ENCODE results near the gene GRM2.

The GRM2 gene

DNA sequence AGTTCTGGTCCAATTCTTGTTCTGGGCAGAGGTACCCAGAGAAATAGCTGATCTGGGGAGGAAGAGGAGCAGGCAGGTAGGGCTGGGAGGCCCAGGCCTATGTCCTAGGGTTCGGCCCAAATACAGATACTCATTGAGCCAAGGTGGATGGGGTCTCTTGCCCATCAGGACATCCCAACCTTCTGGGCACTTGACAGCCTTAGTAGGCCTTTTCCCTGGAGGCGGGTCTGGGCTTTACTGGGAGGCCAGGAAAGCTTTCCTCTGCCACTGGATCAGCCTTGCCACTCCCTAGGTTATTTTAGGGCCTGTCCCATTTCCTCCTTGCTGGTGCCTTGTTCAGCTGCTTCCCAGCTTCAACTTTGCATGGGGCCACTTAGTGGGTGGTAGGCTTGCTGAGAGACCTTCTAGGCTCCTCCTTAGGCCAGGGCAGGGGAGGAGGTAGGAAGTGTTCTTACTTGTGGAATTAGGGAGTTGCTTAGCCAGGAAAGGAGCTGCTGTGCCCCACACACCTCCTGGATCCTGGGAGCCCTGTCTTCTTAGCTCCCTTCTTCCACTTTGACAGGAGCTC lies 26.1 kb upstream of the GRM2 start:
- H3K4me3 ChIP-seq (ENCODE audit: low read length) = no peak overlapping the region
- no peak for DNase-seq (ENCODE audit: low read depth)
- no peak for TF ChIP-seq CTCF (conservative IDR thresholded peaks at IDR 0.05; ENCODE audit: low read depth, low read length)

- no peak for DNase-seq (ENCODE audit: low read depth)
- H3K4me3 ChIP-seq (ENCODE audit: low read length) = no peak overlapping the region
- no peak for TF ChIP-seq CTCF (conservative IDR thresholded peaks at IDR 0.05; ENCODE audit: low read depth, low read length)
Observed at GRCh38 chr3:51681453-51681852, 25.4 kb upstream of the GRM2 start.

DNA sequence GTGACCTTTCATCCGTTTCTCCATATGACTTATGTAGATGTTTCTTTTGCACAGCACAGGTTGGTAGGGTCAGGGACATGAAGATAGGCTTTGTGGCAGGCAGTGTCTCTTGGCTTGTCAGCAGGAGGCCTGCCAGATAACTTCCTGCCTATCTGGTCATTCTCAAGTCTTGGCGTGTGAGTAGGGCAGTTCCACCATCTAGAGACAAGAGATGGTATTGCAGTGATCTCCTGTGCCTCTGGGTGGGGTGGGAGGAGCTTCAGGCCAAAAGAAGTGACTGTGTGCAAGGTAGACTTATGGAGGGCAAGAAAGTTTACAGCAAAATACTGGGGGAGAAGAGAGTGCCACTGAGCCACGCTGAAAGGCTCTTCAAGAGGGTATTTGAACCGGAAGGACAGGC lies 24.8 kb upstream of the GRM2 start:
- peak; percentile 83 for TF ChIP-seq CTCF (conservative IDR thresholded peaks at IDR 0.05; ENCODE audit: low read depth, low read length)
- peak; percentile 22 for DNase-seq (ENCODE audit: low read depth)
- no peak overlapping the region for H3K4me3 ChIP-seq (ENCODE audit: low read length)

GRCh38 chr3:51682526-51682925 lies 24.3 kb upstream of the GRM2 start:
- no peak for TF ChIP-seq CTCF (conservative IDR thresholded peaks at IDR 0.05; ENCODE audit: low read depth, low read length)
- no peak for DNase-seq (ENCODE audit: low read depth)
- no peak overlapping the region for H3K4me3 ChIP-seq (ENCODE audit: low read length)

DNA sequence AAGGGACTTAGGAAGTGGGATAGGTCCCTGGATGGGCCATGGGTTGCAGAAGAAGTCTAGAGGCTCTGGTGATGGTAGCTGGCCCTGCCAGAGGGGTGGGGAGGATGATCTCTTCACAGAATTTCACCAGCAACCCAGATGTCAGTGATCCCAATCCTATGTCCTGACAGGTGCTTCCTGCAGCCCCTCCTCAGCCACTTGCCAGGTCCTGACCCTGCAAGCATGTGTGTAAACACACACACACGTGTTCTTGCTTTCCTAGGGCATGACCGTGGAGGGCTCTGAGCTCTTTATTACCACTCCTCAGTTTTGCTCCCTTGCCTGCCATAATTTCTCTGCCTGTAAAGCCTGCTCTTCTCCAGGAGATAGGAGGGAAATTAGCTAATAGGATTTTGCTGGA lies 23.3 kb upstream of the GRM2 start:
- H3K4me3 ChIP-seq (ENCODE audit: low read length) = no peak overlapping the region
- TF ChIP-seq CTCF (conservative IDR thresholded peaks at IDR 0.05; ENCODE audit: low read depth, low read length) = no peak
- DNase-seq (ENCODE audit: low read depth) = no peak

DNA sequence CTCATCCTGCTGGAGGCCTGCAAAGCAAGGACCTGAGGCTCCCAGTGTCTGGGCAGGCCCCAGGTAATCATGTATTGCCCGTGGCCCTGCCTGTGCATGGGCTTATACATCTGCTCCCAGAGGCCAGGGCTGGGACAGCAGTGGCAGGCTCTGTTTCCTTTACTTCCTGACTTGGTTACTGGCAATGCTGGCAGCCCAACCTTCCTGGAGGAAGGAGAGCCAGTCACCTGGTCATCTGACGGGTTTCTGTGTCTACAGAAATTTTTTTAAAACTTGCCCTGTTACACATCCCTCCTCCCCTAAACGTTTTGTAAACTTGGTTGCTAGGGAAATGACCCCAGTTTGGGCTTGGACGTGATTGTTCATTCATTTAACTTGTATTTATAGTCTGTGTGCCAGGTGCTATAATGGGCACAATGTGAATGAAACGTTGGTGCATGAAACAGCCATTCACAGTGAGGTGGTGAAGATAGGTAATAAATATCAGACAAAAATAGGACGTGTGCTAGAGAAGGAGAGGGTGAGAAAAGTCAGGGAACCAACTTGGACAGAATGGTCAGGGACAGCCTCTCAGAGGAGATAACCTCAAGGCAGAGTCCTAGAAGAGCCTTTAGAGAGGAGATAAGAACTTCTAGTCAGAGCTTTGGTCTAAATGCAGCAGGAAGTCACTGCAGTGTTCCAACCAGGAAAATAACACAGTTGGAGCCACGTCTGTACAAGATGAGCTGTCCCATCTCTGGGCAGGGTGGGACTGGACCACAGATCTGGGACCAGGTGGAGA lies 21.7 kb upstream of the GRM2 start:
- no peak for TF ChIP-seq CTCF (conservative IDR thresholded peaks at IDR 0.05; ENCODE audit: low read depth, low read length)
- no peak overlapping the region for H3K4me3 ChIP-seq (ENCODE audit: low read length)
- DNase-seq (ENCODE audit: low read depth) = no peak

DNA sequence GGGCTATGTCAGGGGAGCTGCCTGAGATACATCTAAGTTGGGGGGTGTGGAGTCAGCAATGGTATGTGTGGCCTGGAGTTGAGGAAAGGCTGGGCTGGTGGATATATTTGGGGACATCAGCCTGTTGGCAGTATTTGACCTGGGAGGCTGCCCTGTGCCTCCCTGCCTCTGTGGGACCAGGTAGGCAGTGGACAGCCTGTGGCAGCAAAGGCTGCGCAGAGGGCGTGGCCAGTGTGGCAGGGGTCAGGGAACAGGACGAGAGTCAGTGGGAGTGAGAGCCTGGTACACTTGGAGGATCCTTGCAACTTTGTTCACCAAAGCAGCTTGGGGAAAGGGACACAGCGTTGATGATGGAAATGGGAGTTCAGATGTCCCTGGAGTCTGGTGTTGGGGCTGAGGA lies 20.8 kb upstream of the GRM2 start:
- no peak for TF ChIP-seq CTCF (conservative IDR thresholded peaks at IDR 0.05; ENCODE audit: low read depth, low read length)
- no peak for DNase-seq (ENCODE audit: low read depth)
- H3K4me3 ChIP-seq (ENCODE audit: low read length) = no peak overlapping the region
